ENCODE data around the gene ARL4A.
A peak's percentile ranks its signal among the peaks of the same experiment; 100 is the strongest.

Gene ARL4A

DNA sequence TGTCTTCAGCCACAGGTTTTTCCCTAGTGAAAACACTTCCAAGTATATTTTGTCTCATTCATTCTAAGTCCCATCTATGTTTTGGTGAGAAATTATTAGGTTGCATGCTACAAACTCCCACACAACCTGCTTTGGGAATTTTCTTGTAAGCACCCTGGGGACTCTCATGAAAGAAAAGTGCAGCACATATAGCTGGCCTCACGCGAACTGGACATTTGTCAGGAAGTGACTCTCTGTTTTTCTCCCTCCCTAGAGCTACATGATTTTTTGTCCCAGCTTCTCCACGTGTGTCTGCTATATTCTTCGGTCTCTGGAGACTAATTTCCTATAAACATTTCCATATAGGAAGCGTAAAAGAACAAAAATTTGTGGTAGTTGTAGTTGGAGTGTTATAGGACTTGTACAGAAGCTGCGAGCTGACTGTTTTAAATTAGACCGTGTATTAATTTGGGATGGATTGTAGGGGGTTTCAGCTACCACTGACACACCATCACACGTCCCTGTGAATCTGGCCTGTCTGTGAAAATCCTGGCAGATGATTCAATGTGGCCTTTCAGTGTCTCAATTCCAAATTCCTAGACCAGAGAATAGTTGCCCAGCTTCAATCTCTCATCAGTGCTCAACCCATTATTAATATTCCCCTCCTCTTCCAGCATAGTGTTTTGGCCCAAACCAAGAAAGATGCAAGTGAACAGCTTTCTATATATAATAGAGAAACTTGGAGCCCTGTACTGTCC lies 40.2 kb downstream of the ARL4A start:
- DNase-seq = no peak

DNA sequence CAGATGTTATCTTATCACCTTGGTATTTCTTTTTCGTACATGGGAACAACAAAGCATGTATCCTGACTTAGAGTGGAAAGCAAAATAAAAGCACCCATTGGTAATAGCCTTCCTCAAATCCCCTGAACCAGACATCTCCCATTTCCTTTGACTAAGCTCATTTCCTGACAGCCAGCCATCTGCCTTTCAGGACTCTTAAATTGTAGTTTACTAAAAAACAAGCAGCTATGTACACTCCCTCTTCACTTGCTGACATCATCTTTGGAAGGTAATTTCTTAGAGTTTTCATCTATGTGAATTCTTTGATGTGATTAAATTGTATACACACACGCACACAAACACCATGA lies 40.7 kb downstream of the ARL4A start:
- no peak for DNase-seq

DNA sequence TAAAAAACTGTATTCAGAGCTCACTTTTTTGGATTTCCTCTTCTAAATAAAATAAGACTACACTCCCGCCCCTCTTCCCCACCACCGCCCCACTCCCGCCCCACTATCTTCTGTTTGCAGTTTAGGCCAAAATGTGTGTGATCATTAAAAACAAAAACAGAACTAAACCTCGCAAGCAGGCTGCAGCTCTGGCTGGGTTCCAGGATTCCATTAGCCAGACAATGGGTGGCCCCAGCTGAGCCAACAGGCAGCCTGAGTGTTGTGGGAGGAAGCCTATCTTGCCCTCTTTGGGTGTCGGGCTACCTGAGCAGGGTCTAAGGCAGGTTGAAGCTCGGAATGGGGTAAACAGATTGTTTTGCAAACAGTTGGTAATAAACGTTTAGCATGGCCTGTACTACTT lies 41.7 kb downstream of the ARL4A start:
- peak; percentile 49 for DNase-seq

DNA sequence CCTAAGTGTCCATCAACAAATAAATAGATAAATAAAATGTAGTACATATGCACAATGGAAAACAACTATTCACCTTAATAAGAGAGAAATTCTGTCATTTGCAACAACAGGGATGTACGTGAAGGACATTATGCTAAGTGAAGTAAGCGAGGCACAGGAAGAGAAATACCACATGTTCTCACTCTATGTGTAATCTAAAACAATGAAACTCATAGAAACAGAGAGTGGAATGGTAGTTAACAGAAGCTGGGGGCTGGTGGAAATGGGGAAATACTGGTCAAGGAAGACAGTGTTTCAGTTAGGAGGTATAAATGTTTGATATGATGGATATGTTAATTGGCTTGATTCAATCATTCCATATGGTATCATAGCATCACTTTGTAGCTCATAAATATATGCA lies 43.1 kb downstream of the ARL4A start:
- DNase-seq = peak; percentile 40

DNA sequence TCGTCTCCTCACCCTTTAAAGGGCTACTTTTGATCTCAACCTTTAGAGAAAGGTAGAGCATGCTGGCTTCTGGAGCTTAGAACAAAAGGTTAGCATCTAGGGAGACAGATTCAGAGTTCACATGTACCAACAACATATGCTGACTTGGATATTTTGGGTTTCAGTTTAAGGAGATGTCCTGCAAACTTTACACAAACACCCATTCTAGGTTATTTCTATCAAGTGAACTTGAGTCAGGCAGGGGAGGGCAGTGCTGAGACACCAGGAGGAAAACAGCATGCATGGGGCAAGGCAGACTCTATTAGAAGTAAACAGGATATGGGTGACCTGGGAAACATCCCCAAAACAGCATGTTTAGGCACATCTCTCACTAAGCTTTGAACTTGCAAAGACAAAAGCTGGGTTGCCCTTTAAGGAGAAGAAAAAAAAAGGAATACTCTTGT lies 43.8 kb downstream of the ARL4A start:
- DNase-seq = no peak

DNA sequence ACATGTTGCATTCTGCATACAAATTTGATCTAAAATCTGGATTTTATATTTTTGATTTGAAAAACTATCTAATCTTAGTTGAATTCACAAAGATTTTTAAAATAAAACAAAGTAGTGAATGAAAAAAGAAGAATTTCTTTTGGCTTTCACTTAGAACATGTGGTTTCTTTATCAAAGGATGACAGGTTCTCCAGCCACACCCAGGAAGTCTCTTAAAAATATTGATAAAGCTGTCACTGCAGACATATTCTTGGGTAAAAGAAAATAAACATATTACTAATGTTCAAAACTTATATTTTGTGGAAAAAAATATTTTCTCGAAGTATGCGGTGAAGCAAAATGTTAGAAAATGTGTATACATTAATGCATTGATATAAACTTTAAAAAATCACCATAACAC lies 44.3 kb downstream of the ARL4A start:
- no peak for DNase-seq

DNA sequence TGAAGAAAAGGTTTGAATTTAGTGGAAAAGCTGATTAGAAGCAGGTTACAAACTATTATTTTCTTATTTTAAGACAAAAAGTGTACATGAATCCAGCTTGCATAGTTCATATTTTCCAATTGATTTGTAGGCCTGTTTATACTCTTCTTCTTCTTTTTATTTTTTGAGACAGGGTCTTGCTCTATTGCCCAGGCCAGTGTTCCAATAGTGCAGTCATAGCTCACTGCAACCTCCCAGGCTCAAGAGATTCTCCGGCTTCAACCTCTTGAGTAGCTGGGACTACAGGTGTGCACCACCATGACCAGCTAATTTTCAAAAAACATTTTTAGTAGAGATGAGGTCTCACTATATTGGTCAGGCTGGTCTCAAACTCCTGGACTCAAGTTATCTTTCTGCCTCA lies 45.0 kb downstream of the ARL4A start:
- DNase-seq = no peak

DNA sequence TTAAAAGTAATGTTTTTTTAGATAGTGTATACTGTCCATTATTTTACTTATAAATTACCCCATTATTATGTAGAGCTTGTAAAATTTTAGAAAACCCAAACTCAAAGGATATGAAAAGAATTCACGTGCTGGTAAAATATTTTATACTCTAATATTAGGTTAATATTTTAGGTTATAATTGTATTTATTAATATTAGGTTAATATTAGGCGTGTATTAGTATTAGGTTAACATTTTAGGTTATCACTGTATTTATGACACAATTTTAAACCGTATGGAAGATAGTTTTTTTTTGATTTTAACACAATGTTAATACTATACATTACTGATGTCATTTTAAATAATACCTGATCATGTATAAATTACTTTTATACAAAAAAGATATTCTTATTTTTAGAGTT lies 48.5 kb downstream of the ARL4A start:
- no peak for DNase-seq

DNA sequence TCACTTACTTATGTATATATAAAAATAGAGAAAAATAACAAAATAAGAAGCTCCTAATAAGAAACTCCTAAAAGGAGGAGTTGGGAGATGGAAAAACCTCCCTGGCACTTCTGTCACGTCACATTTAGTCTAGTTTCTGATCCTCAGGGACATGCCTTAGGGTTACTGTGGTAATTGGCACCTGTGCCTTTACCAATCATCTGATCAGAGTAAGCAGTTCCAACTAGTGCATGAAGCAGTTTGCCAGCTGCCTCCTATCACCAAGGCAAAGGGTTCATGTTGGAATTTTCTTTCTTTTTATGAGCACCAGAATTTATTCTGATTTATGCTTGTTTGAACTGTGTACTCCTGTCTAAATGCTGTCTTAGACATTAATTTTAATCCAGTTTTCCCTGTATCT lies 49.9 kb downstream of the ARL4A start:
- no peak for DNase-seq

DNA sequence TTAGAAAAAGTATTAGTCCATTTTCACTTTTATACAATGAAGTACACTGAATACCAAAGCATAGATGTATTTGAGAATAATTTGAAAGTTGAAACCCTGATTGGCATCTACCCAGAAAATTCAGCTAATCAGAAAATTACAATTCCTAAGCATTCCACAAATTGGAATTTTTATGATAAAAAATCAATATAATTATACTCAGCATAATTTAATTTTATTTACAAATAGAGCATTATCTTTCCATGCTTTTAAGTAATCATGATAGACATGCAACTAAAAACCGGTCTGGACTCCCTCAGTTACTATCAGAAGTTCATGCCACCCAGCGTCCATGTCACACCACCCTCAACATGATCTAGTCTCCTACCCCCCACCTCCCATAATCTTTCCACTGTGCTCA lies 50.4 kb downstream of the ARL4A start:
- no peak for DNase-seq

DNA sequence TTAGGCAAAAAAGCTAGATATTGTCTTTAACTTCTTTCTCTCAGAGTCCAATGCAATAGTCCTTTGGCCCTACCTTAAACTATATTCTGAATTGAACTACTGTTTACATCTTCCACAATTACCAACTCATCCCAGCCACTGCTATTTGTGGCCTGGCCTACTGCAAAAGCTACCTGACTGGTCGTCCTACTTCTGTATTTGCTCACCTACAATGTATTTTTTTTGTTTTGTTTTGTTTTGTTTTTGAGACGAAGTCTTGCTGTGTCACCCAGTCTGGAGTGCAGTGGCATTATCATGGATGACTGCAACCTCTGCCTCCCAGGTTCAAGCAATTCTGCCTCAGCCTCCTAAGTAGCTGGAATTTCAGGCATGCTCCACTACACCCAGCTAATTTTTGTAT lies 51.2 kb downstream of the ARL4A start:
- DNase-seq = no peak
